ENCODE measurements around the gene EMP2.

DNA sequence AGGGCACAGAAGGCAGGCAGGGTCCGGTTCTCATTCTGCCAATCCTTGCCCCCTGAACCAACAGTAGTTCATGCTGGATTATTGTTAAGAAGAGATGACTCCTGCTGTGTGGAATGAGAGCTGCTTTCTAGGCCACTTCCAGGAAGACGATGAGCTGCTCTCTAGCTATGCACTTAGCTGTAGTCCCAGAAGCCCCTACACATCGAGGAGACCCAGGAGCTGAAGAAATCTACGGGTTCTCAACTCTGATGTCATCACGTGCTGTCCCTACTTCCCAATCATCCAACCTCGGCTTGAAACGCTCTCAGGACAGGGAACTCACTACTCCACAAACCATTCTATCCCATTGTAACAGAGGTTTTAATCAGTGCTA is 29.0 kb upstream of the EMP2 start:
- no peak for TF ChIP-seq POLR2A (IDR thresholded peaks at IDR 0.05)
- TF ChIP-seq, protein P1, sequence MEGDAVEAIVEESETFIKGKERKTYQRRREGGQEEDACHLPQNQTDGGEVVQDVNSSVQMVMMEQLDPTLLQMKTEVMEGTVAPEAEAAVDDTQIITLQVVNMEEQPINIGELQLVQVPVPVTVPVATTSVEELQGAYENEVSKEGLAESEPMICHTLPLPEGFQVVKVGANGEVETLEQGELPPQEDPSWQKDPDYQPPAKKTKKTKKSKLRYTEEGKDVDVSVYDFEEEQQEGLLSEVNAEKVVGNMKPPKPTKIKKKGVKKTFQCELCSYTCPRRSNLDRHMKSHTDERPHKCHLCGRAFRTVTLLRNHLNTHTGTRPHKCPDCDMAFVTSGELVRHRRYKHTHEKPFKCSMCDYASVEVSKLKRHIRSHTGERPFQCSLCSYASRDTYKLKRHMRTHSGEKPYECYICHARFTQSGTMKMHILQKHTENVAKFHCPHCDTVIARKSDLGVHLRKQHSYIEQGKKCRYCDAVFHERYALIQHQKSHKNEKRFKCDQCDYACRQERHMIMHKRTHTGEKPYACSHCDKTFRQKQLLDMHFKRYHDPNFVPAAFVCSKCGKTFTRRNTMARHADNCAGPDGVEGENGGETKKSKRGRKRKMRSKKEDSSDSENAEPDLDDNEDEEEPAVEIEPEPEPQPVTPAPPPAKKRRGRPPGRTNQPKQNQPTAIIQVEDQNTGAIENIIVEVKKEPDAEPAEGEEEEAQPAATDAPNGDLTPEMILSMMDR (IDR thresholded peaks at IDR 0.05): no peak
